GM18907 (cell line): ENCODE data around the gene GRIA3.
"Not testable (repeated sequence)": the region's sequence is repeated elsewhere in the genome, so short reads cannot be mapped to it uniquely, and the experiment has no call there.

Experiments used
- ATAC-seq: cut with Tn5 transposase; IDR thresholded peaks from one replicate; pipeline ENCODE4 v1.9.1; 2021; ENCODE audit warnings: mild to moderate bottlenecking, moderate library complexity; ENCODE audit not compliant: unreplicated experiment

GRIA3 gene

GRCh38 chrX:123339221-123339905 lies 155.3 kb downstream of the GRIA3 start:
- peak; percentile 52 for ATAC-seq

DNA sequence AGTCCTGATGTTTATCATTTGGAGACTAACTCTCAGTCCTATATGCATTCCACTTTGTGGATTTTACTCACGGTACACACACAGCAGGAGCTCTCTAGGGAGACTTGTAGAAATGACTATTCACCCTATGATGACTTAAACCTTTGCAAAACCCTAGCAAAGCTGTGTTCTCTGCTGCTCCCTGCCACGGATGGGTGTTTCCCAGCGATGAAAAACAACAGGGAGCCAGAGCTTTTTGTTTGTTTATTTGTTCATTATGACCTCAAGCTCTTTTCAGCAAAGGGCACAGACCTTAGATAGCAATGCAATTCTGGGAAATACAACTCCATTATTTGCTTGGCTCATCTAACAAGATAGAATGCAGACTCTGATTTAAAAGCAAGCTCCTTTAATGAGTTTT lies 156.6 kb downstream of the GRIA3 start:
- no peak for ATAC-seq

- ATAC-seq: no peak
Observed at GRCh38 chrX:123348468-123348867, 164.4 kb downstream of the GRIA3 start.

DNA sequence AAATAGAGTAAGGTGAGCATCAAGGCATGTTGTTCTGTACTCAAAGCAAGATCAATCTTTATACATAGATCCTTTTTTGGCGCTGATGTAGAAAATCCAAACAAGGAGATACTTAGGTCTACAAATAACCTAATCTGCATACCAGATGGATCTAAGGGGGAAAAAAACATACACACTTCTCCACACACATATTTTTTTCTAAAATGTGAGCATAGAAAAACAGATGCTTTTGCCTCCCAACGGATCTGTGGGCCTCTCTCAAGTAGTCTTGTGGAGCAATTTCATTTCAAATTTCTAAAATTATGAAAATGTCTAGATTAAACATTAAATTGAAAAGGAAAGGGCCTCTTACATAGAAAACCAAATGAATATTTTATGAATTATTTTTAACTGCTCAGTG lies 166.1 kb downstream of the GRIA3 start:
- no peak for ATAC-seq

DNA sequence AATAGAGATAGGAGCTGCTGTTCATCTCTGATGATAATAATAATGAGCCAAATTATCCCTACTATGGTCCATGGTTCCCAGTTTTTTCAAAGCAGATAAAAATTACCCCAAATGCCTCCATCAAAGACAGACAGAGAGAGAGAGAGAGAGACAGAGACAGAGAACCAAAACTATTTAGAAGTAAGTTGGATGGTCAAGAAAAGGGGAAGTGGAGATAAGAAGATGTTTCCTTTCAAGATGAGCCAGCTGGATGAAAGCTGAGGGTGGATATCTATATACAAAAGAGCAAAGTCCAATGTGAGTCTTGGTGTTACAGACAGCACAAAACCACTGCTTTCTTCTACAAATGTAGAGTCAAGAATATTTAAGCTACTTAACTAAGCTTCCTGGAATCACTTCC lies 173.9 kb downstream of the GRIA3 start:
- ATAC-seq: peak; percentile 96

DNA sequence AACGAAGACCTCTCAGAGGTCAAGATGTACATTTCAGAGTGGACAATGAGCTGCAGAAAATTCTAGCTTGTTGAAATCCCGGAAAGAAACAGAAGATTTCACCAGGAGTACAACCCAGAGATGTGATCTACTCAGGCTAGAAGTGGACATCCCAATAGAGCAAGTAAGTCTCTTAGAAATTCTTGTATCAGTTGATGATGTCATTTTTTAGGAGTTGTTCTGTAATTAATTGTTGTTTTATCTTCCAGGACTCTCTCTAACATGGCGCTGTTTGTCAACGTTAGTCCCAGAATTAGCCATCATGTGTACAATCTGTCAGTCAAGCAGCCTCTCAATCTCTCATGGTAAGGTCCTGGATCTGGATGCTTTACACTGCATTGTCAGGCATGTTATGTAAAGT lies 174.4 kb downstream of the GRIA3 start:
- ATAC-seq: no peak

DNA sequence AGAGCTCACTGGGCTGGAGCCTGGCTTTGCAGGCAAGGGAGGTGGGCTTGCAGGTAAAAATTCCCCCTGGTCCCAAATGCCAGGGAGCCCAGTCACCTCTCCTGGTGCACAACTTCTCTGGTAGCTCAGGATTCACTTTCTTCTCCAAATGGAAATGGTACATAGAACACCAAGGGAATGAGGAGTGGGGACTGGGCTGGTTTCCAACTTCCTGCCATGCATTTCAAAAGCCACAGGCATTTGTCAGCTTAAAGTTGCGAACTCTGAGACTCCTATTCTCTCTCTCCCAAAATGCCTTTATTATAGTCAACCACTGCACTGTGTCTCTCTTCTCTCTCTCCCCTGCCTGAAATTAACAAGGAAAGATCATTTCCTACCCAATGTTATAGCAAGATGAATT lies 177.3 kb downstream of the GRIA3 start:
- ATAC-seq: no peak

DNA sequence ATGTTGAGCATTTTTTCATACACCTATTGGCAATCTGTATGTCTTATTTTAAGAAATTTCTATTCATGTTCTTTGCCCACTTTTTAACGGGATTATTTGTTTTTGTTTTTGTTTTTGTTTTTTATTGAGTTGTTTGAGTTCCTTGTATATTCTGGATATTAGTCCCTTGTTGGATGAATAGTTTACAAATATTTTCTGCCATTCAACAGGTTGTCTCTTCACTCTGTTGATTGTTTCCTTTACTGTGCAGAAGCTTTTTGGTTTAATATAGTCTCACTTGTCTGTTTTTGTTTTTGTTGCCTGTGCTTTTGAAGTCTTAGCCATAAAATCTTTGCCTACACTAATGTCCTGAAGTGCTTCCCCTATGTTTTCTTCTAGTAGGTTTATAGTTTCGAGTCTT lies 202.1 kb downstream of the GRIA3 start:
- not testable (repeated sequence) for ATAC-seq

- no peak for ATAC-seq
Observed at GRCh38 chrX:123392921-123393320, 208.8 kb downstream of the GRIA3 start.

GRCh38 chrX:123399709-123400108 lies 215.6 kb downstream of the GRIA3 start:
- ATAC-seq: no peak

DNA sequence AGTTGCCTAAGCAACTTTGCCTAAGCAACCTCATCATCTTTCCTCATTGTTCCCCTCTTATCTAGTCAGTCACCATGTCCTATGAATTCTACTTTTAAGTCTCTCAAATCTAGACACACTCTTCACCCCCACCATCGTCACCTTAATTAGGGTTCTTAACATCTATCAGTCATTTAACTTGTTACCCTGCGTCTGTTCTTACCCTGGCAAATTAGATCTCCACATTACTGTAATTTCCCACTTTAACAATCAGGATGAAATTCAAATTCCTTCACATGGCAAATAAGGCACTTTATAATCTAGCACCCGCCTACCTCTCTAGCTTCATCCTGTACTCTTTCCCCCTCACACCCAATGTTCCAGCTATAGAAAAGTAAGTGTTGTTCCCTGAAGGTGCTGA lies 221.2 kb downstream of the GRIA3 start:
- ATAC-seq: no peak

- peak; percentile 55 for ATAC-seq
Observed at GRCh38 chrX:123408821-123409737, 225.0 kb downstream of the GRIA3 start.

DNA sequence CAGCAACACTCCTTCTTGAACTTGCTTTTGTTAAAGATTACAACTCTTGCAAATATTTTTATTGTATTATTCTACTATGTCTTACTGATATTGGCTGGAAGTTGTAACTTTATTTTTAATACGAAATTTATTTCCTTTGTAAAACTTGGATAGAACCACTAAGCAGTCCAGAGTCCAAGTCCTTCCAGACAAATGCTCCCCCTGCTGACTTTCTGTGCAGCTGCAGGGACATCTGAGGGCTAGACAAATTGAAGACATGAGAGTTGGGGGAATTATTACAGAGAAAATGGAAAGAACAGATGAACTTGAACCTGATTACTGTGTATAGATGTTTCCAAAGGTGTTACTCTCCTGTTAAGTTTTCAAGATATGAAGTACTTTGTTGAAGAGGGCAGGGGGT lies 238.8 kb downstream of the GRIA3 start:
- ATAC-seq: no peak

GRCh38 chrX:123424546-123424945 lies 240.5 kb downstream of the GRIA3 start:
- ATAC-seq: peak; percentile 95

GRCh38 chrX:123425471-123425870 lies 241.4 kb downstream of the GRIA3 start:
- no peak for ATAC-seq

DNA sequence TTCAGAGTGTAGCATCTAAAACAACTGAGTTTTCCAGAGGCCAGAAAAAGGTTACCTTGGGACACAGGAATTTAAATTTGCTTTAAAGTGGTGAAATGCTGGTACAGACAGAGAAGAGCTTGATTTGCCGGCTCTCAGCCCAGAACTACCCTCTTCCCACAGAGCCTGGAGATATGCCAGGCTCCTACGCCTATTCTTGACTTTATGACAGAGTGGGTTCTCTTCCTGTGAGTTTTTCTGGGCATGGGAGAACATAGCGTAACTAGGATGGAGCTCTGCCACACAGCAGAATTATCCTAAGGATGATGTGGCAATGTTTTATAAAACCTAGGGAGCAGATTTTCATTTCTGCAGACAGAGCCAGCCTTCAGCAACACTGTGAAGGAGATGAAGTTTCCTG lies 241.8 kb downstream of the GRIA3 start:
- no peak for ATAC-seq

DNA sequence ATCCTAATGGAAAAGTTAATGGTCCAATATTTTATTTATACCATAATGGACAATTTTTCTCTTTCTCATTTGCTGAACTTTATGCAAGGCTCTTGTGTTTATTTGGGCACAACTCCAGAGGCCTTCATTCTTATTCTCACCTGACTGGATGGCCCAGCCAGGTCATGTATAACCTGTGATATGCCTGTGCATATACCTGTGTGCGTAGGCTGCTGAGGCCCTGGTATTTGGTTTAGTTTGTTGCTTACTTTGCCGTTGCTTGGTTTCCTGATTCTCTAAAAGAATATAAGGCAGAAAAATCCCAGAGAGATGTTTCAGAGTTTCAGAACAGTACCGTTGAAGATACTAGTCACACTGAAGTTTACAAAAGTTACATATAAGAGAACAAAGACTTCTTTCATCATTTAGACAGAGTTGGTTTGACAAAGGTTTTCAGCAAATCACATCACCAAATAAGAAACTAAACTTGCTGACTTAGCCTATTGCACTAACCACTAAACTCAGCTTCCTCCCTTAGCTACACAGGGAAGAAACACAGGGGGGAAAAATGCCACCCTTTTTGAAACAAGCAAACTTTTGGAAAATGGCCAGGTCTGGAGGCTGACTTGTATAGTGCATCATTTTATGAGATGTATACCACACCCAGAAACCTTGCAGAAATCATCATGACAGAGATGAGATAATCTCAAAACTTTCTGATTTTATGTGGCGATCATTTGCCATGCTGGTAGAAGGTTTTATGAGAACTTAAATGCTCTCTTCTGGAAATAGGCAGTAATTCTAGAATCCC lies 248.5 kb downstream of the GRIA3 start:
- ATAC-seq: no peak

DNA sequence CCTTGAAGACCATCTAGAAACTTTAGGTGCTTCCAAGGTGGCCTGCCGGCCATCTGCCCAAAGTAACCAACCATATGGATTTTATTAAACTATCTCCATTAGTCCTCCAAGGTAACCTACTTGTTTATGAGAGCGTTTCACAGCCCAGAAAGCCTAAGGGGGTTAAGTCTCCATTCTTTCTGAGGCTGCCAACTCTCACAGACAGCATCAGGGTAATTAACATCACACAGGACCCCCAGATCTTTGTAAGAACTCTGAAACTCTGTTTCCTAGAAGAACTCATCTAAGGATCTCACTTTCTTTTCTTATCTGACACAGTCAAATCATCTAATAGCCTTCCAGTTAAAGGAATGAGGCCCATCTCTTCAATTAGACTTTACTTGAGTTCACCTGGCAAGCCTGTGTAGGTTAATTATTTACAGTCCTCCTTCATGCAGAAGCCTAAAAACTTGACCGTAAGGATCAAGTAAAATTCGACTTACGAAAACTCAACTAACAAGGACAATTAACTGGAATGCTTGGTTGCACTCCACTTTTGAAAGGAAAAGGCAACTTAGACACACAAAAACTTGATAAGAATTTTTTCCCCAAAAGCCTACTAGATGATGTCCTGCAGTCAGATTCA lies 252.5 kb downstream of the GRIA3 start:
- ATAC-seq: no peak

DNA sequence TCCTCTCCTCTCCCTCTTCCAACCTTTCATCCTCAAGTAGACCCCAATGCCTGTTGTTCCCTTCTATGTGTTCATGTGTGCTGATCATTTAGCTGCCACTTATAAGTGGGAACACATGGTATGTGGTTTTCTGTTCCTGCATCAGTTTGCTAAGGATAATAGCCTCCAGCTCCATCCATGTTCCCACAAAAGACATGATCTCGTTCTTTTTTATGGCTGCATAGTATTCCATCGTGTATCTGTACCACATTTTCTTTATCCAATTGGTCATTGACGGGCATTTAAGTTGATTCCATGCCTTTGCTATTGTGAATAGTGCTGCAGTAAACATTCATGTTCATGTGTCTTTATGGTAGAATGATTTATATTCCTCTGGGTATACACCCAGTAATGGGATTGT lies 255.8 kb downstream of the GRIA3 start:
- ATAC-seq: not testable (repeated sequence)

GRCh38 chrX:123442764-123443163 lies 258.7 kb downstream of the GRIA3 start:
- ATAC-seq: no peak

- no peak for ATAC-seq
Observed at GRCh38 chrX:123447506-123447905, 263.4 kb downstream of the GRIA3 start.
